Bronchial epithelial cell (primary cell): ENCODE measurements around the gene UNC13A. TPM values are rescaled to one million over a fixed set of nuclear protein-coding genes. Genes with fewer than 3 reads are reported as not detected.

Source experiments
- DNase-seq: peaks from one replicate; pipeline ENCODE4 v3.0.0-alpha.2; 2010; ENCODE audit warnings: low read depth
- FAIRE-seq: peaks from 2 replicates; lab custom pipeline; 2011; peaks lifted over from hg19 to GRCh38; lab: Jason Lieb, UNC
- H3K27me3 ChIP-seq: 2 replicates; pipeline ENCODE4 v1.5.1; 2011; ENCODE audit warnings: low read length; ENCODE audit not compliant: control insufficient read depth, insufficient read depth
- H3K36me3 ChIP-seq: 2 replicates; pipeline ENCODE4 v1.5.1; 2011; ENCODE audit warnings: low read length; ENCODE audit not compliant: control insufficient read depth, insufficient read depth
- H3K4me3 ChIP-seq: 2 replicates; pipeline ENCODE4 v1.5.1; 2011; ENCODE audit warnings: mild to moderate bottlenecking, low read depth, low read length, control low read depth
- total RNA-seq: library from RNA; depleted of rRNA; stranded (reverse); fragments of >200 nt; gene quantifications from 2 replicates; pipeline ENCODE4 v1.2.1, GENCODE V29; 2014
- TF ChIP-seq, protein P1 (sequence below): IDR thresholded peaks from 2 replicates; pipeline ENCODE4 v1.5.1; 2011; ENCODE audit warnings: mild to moderate bottlenecking, moderate library complexity, low read length, control low read depth, inconsistent platforms; ENCODE audit not compliant: insufficient read depth, severe bottlenecking

UNC13A gene
- total RNA-seq, 1 donor from 2014 or later: under 0.01 TPM

GRCh38 chr19:17652627-17653026 lies 35.5 kb downstream of the UNC13A start:
- FAIRE-seq (no peak), DNase-seq (no peak)
- H3K36me3 ChIP-seq: no peaks in the 10 kb centered on the region
- H3K27me3 ChIP-seq: no peaks in the 10 kb centered on the region
- H3K4me3 ChIP-seq: no peak overlapping the region
- TF ChIP-seq, protein P1, sequence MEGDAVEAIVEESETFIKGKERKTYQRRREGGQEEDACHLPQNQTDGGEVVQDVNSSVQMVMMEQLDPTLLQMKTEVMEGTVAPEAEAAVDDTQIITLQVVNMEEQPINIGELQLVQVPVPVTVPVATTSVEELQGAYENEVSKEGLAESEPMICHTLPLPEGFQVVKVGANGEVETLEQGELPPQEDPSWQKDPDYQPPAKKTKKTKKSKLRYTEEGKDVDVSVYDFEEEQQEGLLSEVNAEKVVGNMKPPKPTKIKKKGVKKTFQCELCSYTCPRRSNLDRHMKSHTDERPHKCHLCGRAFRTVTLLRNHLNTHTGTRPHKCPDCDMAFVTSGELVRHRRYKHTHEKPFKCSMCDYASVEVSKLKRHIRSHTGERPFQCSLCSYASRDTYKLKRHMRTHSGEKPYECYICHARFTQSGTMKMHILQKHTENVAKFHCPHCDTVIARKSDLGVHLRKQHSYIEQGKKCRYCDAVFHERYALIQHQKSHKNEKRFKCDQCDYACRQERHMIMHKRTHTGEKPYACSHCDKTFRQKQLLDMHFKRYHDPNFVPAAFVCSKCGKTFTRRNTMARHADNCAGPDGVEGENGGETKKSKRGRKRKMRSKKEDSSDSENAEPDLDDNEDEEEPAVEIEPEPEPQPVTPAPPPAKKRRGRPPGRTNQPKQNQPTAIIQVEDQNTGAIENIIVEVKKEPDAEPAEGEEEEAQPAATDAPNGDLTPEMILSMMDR: no peak

DNA sequence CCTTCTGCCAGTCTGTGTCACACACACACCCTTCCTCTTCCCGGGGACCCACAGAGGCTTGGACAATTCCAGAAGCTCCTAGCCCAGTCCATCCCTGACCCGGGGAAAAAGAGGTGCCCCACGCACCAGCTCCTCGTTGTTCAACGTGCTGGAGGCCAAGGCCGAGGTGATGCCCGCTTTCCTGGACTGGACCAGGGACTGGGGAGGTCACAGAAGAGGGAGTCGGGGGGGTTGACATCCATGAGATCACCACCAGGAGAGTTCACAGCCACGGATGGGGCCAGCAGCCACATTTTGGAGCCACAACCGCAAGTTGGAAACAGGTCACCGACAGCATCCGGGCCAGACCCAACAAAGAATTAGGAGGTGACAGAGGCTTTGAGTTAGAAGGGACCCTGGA lies 39.4 kb downstream of the UNC13A start:
- TF ChIP-seq, protein P1: no peak
- DNase-seq: no peak
- Histone ChIP-seq H3K27me3 (no peaks in the 10 kb centered on the region), H3K4me3 (no peak overlapping the region), H3K36me3 (no peaks in the 10 kb centered on the region)
- no peak for FAIRE-seq

DNA sequence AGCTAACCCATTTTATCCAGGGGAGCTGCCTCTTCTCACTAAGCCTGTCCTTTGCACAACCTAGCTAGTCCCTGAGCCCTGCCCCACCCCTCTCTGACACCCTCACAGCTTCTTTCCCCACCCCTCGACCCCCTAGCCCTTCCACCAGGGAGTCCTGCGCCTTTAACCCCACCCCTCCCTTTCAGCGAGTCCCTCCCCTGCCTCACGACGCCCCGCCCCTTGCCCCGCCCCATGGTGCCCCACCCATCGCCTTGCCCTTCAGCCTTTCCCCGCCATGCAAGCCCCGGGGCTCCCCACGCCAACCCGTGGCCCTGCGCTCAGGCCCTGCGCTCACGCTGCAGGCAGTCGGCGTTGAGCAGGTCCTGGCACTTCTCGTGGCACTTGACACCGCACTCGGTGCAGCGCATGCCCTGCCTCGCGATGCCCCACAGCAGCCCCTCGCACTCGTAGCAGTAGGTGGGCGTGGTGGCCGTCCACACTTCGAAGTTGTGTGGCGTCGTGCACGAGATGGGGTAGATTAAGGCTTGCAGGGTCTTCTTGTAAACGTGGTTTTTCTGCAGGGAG lies 40.0 kb downstream of the UNC13A start:
- TF ChIP-seq, protein P1: no peak
- Histone ChIP-seq H3K27me3 (no peaks in the 10 kb centered on the region), H3K36me3 (no peaks in the 10 kb centered on the region), H3K4me3 (no peak overlapping the region)
- DNase-seq (no peak), FAIRE-seq (no peak)

DNA sequence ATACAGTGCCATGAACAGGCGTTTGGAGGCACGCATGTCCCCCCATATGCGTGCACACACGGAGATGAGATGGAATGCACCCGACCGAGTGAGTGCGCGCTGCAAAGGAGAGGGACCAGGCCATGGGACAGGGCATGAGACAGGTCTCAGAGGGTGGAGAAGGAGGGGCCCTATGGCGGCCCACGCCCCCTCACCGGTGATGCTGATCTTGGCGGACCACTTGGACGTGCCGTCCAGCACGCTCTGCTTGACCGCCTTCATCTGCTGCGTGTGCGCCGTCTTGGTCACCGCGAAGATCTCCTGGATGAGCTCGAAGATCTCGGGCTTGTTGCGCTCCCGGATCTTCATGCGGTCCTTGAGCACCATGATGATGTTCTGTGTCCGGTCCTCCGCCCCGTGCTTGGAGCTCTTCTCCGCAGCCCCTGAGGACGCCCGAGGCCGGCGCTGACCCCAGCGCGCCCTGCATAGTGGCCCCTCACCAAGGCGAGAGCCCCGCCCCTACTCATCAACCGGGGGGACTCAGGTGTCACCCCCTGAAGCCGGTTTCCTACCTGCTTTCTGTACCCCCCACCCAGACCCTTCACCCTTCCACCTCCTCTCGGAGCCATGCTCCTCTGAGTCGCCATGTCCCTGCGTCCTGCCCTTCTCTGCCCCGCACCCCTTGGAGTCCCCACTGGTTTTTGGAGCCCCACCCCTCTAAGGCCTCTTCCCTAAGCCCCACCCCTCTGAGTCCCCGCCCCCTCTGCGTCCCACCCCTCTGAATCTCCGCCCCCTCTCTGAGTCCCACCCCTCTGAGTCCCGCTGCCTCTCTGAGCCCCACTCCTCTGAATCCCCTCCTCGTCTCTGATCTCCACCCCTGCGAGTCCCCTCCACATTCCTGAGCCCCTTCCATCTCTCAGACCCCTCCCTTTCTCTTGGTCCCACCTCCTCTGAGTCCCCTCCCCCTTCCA lies 40.8 kb downstream of the UNC13A start:
- TF ChIP-seq, protein P1: no peak
- Histone ChIP-seq H3K4me3 (no peak overlapping the region), H3K27me3 (no peaks in the 10 kb centered on the region), H3K36me3 (no peaks in the 10 kb centered on the region)
- FAIRE-seq (no peak), DNase-seq (no peak)

DNA sequence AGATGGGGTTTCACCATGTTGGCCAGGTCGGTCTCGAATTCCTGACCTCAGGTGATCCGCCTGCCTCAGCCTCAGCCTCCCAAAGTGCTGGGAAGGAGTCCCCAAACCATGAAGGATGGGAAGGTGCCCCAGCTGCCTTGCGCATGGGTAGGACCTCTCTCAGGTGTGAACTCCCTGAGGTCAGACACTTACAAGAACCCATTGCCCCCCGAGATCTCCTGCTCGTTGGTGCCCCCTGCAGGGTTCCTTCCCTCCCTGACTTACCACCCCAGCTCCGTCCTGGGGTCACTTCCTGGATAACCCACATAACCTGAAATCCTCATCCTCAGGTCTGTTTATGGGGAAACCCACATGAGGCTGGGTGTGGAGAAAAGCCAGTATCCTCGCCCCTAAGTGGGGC lies 41.7 kb downstream of the UNC13A start:
- H3K4me3 ChIP-seq: no peak overlapping the region
- no peak for FAIRE-seq
- no peaks in the 10 kb centered on the region for H3K27me3 ChIP-seq
- no peaks in the 10 kb centered on the region for H3K36me3 ChIP-seq
- no peak for DNase-seq
- TF ChIP-seq, protein P1: no peak
